Tibial nerve (tissue), 3 donors: ENCODE measurements around the gene CANX.
A peak's percentile ranks its signal among the peaks of the same experiment; 100 is the strongest.

Source experiments
- EP300 ChIP-seq, 2 donors: sonication (generic); formaldehyde crosslinking; IDR thresholded peaks; one replicate each; pipeline ENCODE4 v1.6.1; 2017; ENCODE audit warnings: antibody characterized with exemption in 2 of 2, mild to moderate bottlenecking in 1 of 2
- POLR2A ChIP-seq, 2 donors: fragments of 450-650 bp; IDR thresholded peaks; one replicate each; pipeline ENCODE4 v1.6.1; 2017; ENCODE audit warnings: antibody characterized with exemption in 2 of 2, mild to moderate bottlenecking in 2 of 2, moderate library complexity in 2 of 2

GRCh38 chr5:179763215-179763945 is 64.6 kb downstream of the CANX start:
- TF ChIP-seq EP300 (IDR thresholded peaks at IDR 0.05) (peak in 1 of 2 donors; percentile 50), POLR2A (IDR thresholded peaks at IDR 0.05) (no peak)
